Endothelial cell of umbilical vein (primary cell): ENCODE measurements around the gene CAMK2D.

Experiments used
- EZH2 ChIP-seq: IDR thresholded peaks from 2 replicates; pipeline ENCODE4 v1.6.1; 2012; ENCODE audit warnings: borderline replicate concordance, low read depth, mild to moderate bottlenecking, moderate library complexity, low read length, inconsistent platforms; ENCODE audit not compliant: severe bottlenecking
- TF ChIP-seq, protein P1 (sequence below), 2 donors: IDR thresholded peaks; 1 replicate in 1 of 2; 2 replicates in 1 of 2; pipeline ENCODE4 v1.5.1; 2011; ENCODE audit warnings: low read length in 2 of 2, mild to moderate bottlenecking in 2 of 2, moderate library complexity in 2 of 2, control low read depth in 1 of 2, inconsistent platforms in 1 of 2, low read depth in 1 of 2; ENCODE audit not compliant: insufficient read depth in 1 of 2; ENCODE audit errors: extremely low read depth in 1 of 2

DNA sequence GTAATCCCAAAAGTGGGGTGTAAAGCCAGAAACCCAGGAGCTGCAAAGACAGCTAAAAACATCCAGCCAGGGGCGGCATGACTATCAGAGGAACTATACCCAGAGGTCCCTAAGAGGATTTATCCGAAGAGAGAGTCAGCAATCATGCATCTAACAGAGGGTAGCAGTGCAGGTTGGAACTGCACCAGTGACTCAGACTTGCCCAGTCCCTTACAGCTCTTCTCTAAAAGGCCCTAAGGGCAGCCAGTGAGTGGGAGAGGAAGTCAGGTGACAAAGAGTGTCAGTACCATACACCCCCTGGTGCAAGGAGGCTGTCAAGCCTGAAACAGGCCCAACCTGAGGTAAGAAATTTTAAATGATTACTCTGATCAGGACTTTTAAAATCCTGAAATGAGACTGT lies 88.1 kb downstream of the CAMK2D start:
- TF ChIP-seq, protein P1, sequence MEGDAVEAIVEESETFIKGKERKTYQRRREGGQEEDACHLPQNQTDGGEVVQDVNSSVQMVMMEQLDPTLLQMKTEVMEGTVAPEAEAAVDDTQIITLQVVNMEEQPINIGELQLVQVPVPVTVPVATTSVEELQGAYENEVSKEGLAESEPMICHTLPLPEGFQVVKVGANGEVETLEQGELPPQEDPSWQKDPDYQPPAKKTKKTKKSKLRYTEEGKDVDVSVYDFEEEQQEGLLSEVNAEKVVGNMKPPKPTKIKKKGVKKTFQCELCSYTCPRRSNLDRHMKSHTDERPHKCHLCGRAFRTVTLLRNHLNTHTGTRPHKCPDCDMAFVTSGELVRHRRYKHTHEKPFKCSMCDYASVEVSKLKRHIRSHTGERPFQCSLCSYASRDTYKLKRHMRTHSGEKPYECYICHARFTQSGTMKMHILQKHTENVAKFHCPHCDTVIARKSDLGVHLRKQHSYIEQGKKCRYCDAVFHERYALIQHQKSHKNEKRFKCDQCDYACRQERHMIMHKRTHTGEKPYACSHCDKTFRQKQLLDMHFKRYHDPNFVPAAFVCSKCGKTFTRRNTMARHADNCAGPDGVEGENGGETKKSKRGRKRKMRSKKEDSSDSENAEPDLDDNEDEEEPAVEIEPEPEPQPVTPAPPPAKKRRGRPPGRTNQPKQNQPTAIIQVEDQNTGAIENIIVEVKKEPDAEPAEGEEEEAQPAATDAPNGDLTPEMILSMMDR (IDR thresholded peaks at IDR 0.05; ENCODE audit: extremely low read depth in 1 of 2, insufficient read depth in 1 of 2, low read depth in 1 of 2, low read length in 2 of 2), result no peak
- no peak for TF ChIP-seq EZH2
